Neuronal stem cell (in vitro differentiated cells): ENCODE measurements around the gene VEGFB.
A peak's percentile ranks its signal among the peaks of the same experiment; 100 is the strongest.

Experiments
- DNase-seq: peaks from one replicate; pipeline ENCODE4 v3.0.0-alpha.2; 2013; ENCODE audit warnings: low spot score
- H2AFZ ChIP-seq: one replicate; pipeline ENCODE4 v1.6.1; 2013; ENCODE audit warnings: mild to moderate bottlenecking, low read length, inconsistent platforms
- H2AK5ac ChIP-seq: 2 replicates; pipeline ENCODE4 v1.6.1; 2013; ENCODE audit warnings: low read depth, mild to moderate bottlenecking, inconsistent platforms, low read length, moderate library complexity, mixed read lengths
- H2BK120ac ChIP-seq: 2 replicates; pipeline ENCODE4 v1.6.1; 2013; ENCODE audit warnings: low read depth, mild to moderate bottlenecking, inconsistent platforms, low read length, moderate library complexity, mixed read lengths
- H2BK12ac ChIP-seq: one replicate; pipeline ENCODE4 v1.6.1; 2013; ENCODE audit warnings: low read length, inconsistent platforms
- H2BK15ac ChIP-seq: 2 replicates; pipeline ENCODE4 v1.6.1; 2013; ENCODE audit warnings: mild to moderate bottlenecking, low read length, inconsistent platforms, mixed read lengths
- H2BK5ac ChIP-seq: one replicate; pipeline ENCODE4 v1.6.1; 2013; ENCODE audit warnings: inconsistent platforms, mild to moderate bottlenecking, low read length, moderate library complexity
- H3K14ac ChIP-seq: one replicate; pipeline ENCODE4 v1.6.1; 2013; ENCODE audit warnings: low read length, inconsistent platforms
- H3K18ac ChIP-seq: 2 replicates; pipeline ENCODE4 v1.6.1; 2013; ENCODE audit warnings: low read length, inconsistent platforms
- H3K23ac ChIP-seq: 2 replicates; pipeline ENCODE4 v1.6.1; 2013; ENCODE audit warnings: low read depth, mild to moderate bottlenecking, mixed read lengths, low read length, inconsistent platforms; ENCODE audit not compliant: poor library complexity
- H3K27ac ChIP-seq: replicated peaks from 3 replicates; pipeline ENCODE4 v1.5.1; 2013; ENCODE audit warnings: low read length, inconsistent platforms
- H3K27me3 ChIP-seq, 3 experiments: 2 replicates each; pipeline ENCODE4 v1.6.1; 2013; ENCODE audit warnings: low read length in 3 of 3, mild to moderate bottlenecking in 2 of 3, inconsistent platforms in 1 of 3, low read depth in 1 of 3, mixed read lengths in 1 of 3, moderate library complexity in 1 of 3; ENCODE audit not compliant: control insufficient read depth in 3 of 3, insufficient read depth in 3 of 3
- H3K36me3 ChIP-seq, 2 donors: replicated peaks in 1 of 2; 2 replicates each; pipeline ENCODE4 v1.6.1; 2013; ENCODE audit warnings: low read length in 2 of 2; ENCODE audit not compliant: control insufficient read depth in 2 of 2, insufficient read depth in 2 of 2
- H3K4ac ChIP-seq: 2 replicates; pipeline ENCODE4 v1.6.1; 2013; ENCODE audit warnings: inconsistent platforms, mild to moderate bottlenecking, low read length, moderate library complexity
- H3K4me1 ChIP-seq, 2 donors: 1 replicate in 1 of 2; 2 replicates in 1 of 2; pipeline ENCODE4 v1.6.1; 2013; ENCODE audit warnings: low read length in 2 of 2, low read depth in 1 of 2; ENCODE audit not compliant: control insufficient read depth in 2 of 2, insufficient read depth in 1 of 2
- H3K4me2 ChIP-seq: one replicate; pipeline ENCODE4 v1.6.1; 2013; ENCODE audit warnings: mild to moderate bottlenecking, low read length, inconsistent platforms; ENCODE audit not compliant: insufficient read depth, poor library complexity, severe bottlenecking
- H3K4me3 ChIP-seq, 2 donors: 2 replicates each; pipeline ENCODE4 v1.5.1; 2013; ENCODE audit warnings: low read length in 2 of 2, mild to moderate bottlenecking in 2 of 2, inconsistent platforms in 1 of 2, moderate library complexity in 1 of 2
- H3K79me1 ChIP-seq: one replicate; pipeline ENCODE4 v1.6.1; 2013; ENCODE audit warnings: low read depth, mild to moderate bottlenecking, inconsistent platforms, low read length, moderate library complexity
- H3K9ac ChIP-seq: one replicate; pipeline ENCODE4 v1.6.1; 2013; ENCODE audit warnings: mild to moderate bottlenecking, low read depth, low read length, inconsistent platforms; ENCODE audit not compliant: poor library complexity
- H3K9me3 ChIP-seq, 2 donors: replicated peaks in 1 of 2; 2 replicates each; pipeline versions ENCODE3 to v1.6.1; 2013; ENCODE audit warnings: low read length in 2 of 2, mild to moderate bottlenecking in 2 of 2, inconsistent platforms in 1 of 2, low read depth in 1 of 2, mixed read lengths in 1 of 2, moderate library complexity in 1 of 2; ENCODE audit not compliant: control insufficient read depth in 2 of 2, insufficient read depth in 1 of 2
- H4K8ac ChIP-seq: one replicate; pipeline ENCODE4 v1.6.1; 2013; ENCODE audit warnings: low read depth, mild to moderate bottlenecking, inconsistent platforms, low read length, moderate library complexity
- H4K91ac ChIP-seq: one replicate; pipeline ENCODE4 v1.6.1; 2013; ENCODE audit warnings: low read length, low read depth, mild to moderate bottlenecking, inconsistent platforms; ENCODE audit not compliant: poor library complexity
- WGBS, 2 donors: extraction: QIAGEN DNeasy Blood & Tissue Kit; methylation state at CpG; one replicate each; pipeline ENCODE4 v1.1.7; 2013; ENCODE audit warnings: missing lambda C conversion rate in 2 of 2, mixed read lengths in 1 of 2; ENCODE audit not compliant: insufficient read length in 2 of 2, insufficient replicate concordance in 1 of 2; ENCODE audit errors: extremely low coverage in 2 of 2; 5-methylcytosine and 5-hydroxymethylcytosine counted together

Gene VEGFB

GRCh38 chr11:64208086-64208795 lies 26.1 kb upstream of the VEGFB start:
- Histone ChIP-seq H2BK12ac (no peak overlapping the region), H3K4me2 (no peak overlapping the region), H3K14ac (no peak overlapping the region), H2BK120ac (no peak overlapping the region), H3K9ac (no peak overlapping the region), H3K79me1 (peaks cover 2% of the 10 kb centered on the region), H3K18ac (peak overlapping the region; percentile 19), H3K23ac (peak overlapping the region; percentile 85), H4K8ac (no peak overlapping the region), H3K36me3 (peaks cover 35 to 38% of the 10 kb centered on the region in 2 donors), H3K27me3 (no peaks in the 10 kb centered on the region), H4K91ac (no peak overlapping the region), H3K27ac (no peak overlapping the region), H2AFZ (peak overlapping the region; percentile 31), H3K4me1 (peaks cover 2 to 11% of the 10 kb centered on the region in 2 donors), H2BK15ac (no peak overlapping the region), H2AK5ac (peak overlapping the region; percentile 26), H3K4ac (no peak overlapping the region), H3K4me3 (no peak overlapping the region), H3K9me3 (peaks cover 0 to 1% of the 10 kb centered on the region in 2 donors), H2BK5ac (no peak overlapping the region)
- WGBS, 2 donors, result no CpG with 5 or more reads among the region's 23 CpGs
- no peak for DNase-seq

DNA sequence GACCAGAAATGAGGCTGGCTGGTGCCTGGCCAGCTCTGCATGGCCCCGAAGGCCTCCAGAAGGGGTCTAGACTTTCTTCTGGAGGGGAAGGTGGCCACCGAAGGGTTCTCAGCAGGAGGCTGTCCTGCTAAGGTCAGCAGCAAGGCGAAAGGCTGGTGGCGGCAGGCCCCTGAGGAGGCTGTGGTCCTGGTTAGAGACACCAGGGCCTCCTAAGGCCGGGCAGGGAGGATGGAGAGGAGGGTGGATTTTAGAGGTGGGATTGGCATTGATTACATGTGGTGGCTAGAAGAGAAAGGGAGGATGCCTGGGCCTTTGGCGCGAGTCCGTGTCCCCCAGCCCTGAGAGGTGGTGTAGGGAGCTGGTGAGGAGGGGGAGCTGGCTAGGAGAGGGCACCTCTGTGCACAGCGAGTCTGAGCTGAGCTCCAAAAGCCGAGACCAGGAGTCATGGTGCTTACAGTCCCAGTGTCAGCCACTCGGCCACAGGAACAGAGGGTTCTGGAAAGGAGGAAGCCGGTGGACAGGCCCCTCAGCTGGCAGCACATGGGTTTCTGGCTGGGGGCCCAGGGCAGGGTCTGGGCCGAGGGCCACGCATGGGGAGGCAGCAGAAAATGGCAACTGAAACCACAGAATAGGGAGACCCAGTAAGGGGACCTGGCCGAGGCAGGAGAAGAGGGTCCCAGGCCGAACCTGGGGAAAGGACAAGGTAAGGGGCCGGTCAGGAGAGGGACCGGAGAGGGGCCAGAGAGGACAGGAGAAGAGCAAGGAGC lies 25.4 kb upstream of the VEGFB start:
- no peak overlapping the region for H2BK12ac ChIP-seq
- H3K27me3 ChIP-seq, result no peaks in the 10 kb centered on the region
- H3K79me1 ChIP-seq, result peaks cover 2% of the 10 kb centered on the region
- H2BK15ac ChIP-seq, result no peak overlapping the region
- no CpG with 5 or more reads among the region's 18 CpGs for WGBS, 2 donors
- peak overlapping the region; percentile 10 for H3K23ac ChIP-seq
- H3K36me3 ChIP-seq, result peaks cover 28 to 31% of the 10 kb centered on the region in 2 donors
- H3K4me2 ChIP-seq, result no peak overlapping the region
- no peak for DNase-seq
- no peak overlapping the region for H3K18ac ChIP-seq
- peak overlapping the region; percentile 21 for H3K9ac ChIP-seq
- H3K4me1 ChIP-seq, result peaks cover 0 to 11% of the 10 kb centered on the region in 2 donors
- H3K14ac ChIP-seq, result peak overlapping the region; percentile 71
- no peak overlapping the region for H3K27ac ChIP-seq
- no peak overlapping the region for H2AK5ac ChIP-seq
- no peak overlapping the region for H3K4ac ChIP-seq
- no peak overlapping the region for H2BK5ac ChIP-seq
- H3K9me3 ChIP-seq, result peaks cover 0 to 1% of the 10 kb centered on the region in 2 donors
- no peak overlapping the region for H3K4me3 ChIP-seq
- H4K8ac ChIP-seq, result no peak overlapping the region
- H2AFZ ChIP-seq, result no peak overlapping the region
- no peak overlapping the region for H2BK120ac ChIP-seq
- H4K91ac ChIP-seq, result no peak overlapping the region

- H3K4me2 ChIP-seq, result no peak overlapping the region
- no peak overlapping the region for H3K23ac ChIP-seq
- no peak overlapping the region for H3K18ac ChIP-seq
- H2AFZ ChIP-seq, result no peak overlapping the region
- no peaks in the 10 kb centered on the region for H3K27me3 ChIP-seq
- no peak overlapping the region for H4K8ac ChIP-seq
- H3K4me3 ChIP-seq, result no peak overlapping the region
- H3K36me3 ChIP-seq, result peaks cover 26 to 27% of the 10 kb centered on the region in 2 donors
- H2BK5ac ChIP-seq, result no peak overlapping the region
- H2BK15ac ChIP-seq, result no peak overlapping the region
- H3K27ac ChIP-seq, result no peak overlapping the region
- no peak overlapping the region for H3K4ac ChIP-seq
- no peak overlapping the region for H2AK5ac ChIP-seq
- peak overlapping the region; percentile 10 for H2BK12ac ChIP-seq
- H3K79me1 ChIP-seq, result peaks cover 2% of the 10 kb centered on the region
- H3K9ac ChIP-seq, result peak overlapping the region; percentile 21
- H3K9me3 ChIP-seq, result peaks cover 0 to 1% of the 10 kb centered on the region in 2 donors
- no peak for DNase-seq
- no peak overlapping the region for H2BK120ac ChIP-seq
- no peak overlapping the region for H4K91ac ChIP-seq
- peaks cover 0 to 11% of the 10 kb centered on the region in 2 donors for H3K4me1 ChIP-seq
- peak overlapping the region; percentile 71 for H3K14ac ChIP-seq
- WGBS, 2 donors, result no CpG with 5 or more reads among the region's 8 CpGs
Measured at GRCh38 chr11:64209563-64209843, 24.9 kb upstream of the VEGFB start.

- Histone ChIP-seq H3K4me3 (no peak overlapping the region), H2BK15ac (peak overlapping the region; percentile 16), H3K9ac (no peak overlapping the region), H3K18ac (no peak overlapping the region), H3K27ac (no peak overlapping the region), H2BK12ac (no peak overlapping the region), H3K36me3 (peaks cover 18 to 23% of the 10 kb centered on the region in 2 donors), H3K4ac (no peak overlapping the region), H4K8ac (no peak overlapping the region), H3K14ac (peak overlapping the region; percentile 56), H3K27me3 (no peaks in the 10 kb centered on the region), H3K79me1 (peaks cover 2% of the 10 kb centered on the region), H3K4me1 (peaks cover 0 to 11% of the 10 kb centered on the region in 2 donors), H2BK120ac (no peak overlapping the region), H2BK5ac (no peak overlapping the region), H2AK5ac (no peak overlapping the region), H3K23ac (no peak overlapping the region), H2AFZ (no peak overlapping the region), H3K9me3 (peaks cover 0 to 1% of the 10 kb centered on the region in 2 donors), H3K4me2 (no peak overlapping the region), H4K91ac (no peak overlapping the region)
- DNase-seq, result no peak
- WGBS, 2 donors, result no CpG with 5 or more reads among the region's 24 CpGs
Measured at GRCh38 chr11:64210301-64211020, 23.9 kb upstream of the VEGFB start.
